Esophagus muscularis mucosa (tissue), 4 donors: Measurements from ENCODE around the gene DCC. TPM values are rescaled to one million over a fixed set of nuclear protein-coding genes. Genes with fewer than 3 reads are reported as not detected.

Experiments
- DNase-seq: peaks from one replicate; pipeline ENCODE4 v3.0.0-alpha.2; 2017; ENCODE audit errors: extremely low spot score
- H3K27ac ChIP-seq, 4 donors: fragments of 200-600 bp; sonication (generic); replicated peaks in 1 of 4; 1 replicate in 3 of 4; 2 replicates in 1 of 4; pipeline ENCODE4 v1.5.1; 2016 to 2019; ENCODE audit warnings: mild to moderate bottlenecking in 1 of 4
- H3K27me3 ChIP-seq, 4 donors: fragments of 200-600 bp; sonication (generic); one replicate each; pipeline versions ENCODE4 v1.5.1 to v1.6.0; 2016 to 2019
- H3K36me3 ChIP-seq, 4 donors: fragments of 200-600 bp; sonication (generic); one replicate each; pipeline ENCODE4 v1.5.1; 2016 to 2019
- H3K4me1 ChIP-seq, 4 donors: fragments of 200-600 bp; sonication (generic); one replicate each; pipeline ENCODE4 v1.5.1; 2016 to 2019
- H3K4me3 ChIP-seq, 4 donors: fragments of 200-600 bp; sonication (generic); 1 replicate in 2 of 4; 2 replicates in 2 of 4; pipeline ENCODE4 v1.5.1; 2016 to 2019; ENCODE audit warnings: mild to moderate bottlenecking in 4 of 4, moderate library complexity in 1 of 4
- H3K9me3 ChIP-seq, 4 donors: fragments of 200-600 bp; sonication (generic); 1 replicate in 3 of 4; 2 replicates in 1 of 4; pipeline ENCODE4 v1.5.1; 2016 to 2019
- EP300 ChIP-seq: sonication (generic); formaldehyde crosslinking; IDR thresholded peaks from one replicate; pipeline ENCODE4 v1.6.1; 2017; ENCODE audit warnings: antibody characterized with exemption
- POLR2A ChIP-seq: fragments of 450-650 bp; IDR thresholded peaks from one replicate; pipeline ENCODE4 v1.6.1; 2017; ENCODE audit warnings: antibody characterized with exemption, moderate library complexity, mild to moderate bottlenecking, low read depth
- POLR2AphosphoS5 ChIP-seq, 2 donors: sonication (generic); formaldehyde crosslinking; IDR thresholded peaks; one replicate each; pipeline ENCODE4 v1.6.1; 2017; ENCODE audit warnings: antibody characterized with exemption in 2 of 2
- WGBS: methylation state at CpG from one replicate; pipeline ENCODE4 v1.1.5; 2018; 5-methylcytosine and 5-hydroxymethylcytosine counted together
- intact Hi-C: fragments of 100-400 bp; cut with DNase I; formaldehyde crosslinking; loops from one replicate; pipeline ENCODE4 v1.15.1; 2023
- total RNA-seq, 4 donors: library from RNA; depleted of rRNA; stranded (reverse); fragments of >200 nt; gene quantifications; one replicate each; pipeline versions ENCODE4 v1.1.0 to v1.2.1, GENCODE V29; 2016
- TF ChIP-seq, protein P1 (sequence below), 3 experiments: fragments of 200-600 bp in 2 of 3; fragments of 450-650 bp in 1 of 3; sonication (generic) in 2 of 3; IDR thresholded peaks; one replicate each; pipeline ENCODE4 v1.5.1; 2017 to 2019; ENCODE audit warnings: antibody characterized with exemption in 3 of 3, mild to moderate bottlenecking in 2 of 3, moderate library complexity in 1 of 3

DCC gene
- total RNA-seq, 4 donors from 2014 or later = 0.46 to 0.99 (median 0.83) TPM; not detected in 1

DNA sequence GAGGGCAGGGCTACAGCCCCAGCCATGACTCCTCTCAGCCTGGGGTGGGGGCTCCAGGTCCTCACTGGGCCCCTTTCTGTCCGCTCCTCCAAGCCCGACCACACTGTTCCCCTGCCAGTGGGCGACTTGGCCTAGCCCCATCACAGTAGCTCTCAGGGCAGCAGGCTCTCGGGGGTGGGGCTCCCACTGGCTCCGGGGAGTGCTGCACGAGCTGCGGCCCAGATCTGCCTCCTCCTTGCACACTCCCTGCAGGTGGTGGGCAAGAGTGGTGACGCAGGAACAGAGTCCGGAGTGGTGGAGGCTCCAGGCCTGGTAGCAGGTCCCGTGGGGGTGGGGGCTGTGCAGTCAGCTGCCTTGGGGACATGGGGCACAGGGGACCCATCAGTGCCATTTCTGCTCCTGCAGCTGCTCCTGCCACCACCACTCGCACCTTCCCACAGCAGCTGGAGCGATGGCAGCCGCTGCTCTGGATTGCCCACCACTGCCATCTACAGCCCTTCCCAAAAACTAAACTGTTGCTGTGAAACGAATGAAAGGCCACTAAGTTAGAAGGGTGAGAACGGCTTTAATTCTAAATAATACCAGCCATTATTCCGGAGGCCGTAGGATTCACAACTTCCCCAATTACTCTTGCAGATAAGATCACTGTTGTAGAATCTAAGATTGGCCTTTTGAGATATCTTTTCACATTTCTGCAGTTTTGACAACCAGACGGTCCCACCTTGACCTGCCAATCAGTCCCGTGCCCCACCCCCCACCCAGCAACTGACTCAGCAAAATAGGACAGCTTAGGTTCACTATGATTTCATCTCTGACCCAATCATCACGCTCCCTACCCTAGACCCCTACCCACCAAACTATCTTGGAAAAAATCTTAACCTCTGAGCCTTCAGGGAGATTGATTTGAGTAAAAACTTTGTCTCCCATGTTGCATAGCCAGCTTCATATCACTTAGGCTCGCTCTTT, 530.2 kb downstream of the DCC start:
- Histone ChIP-seq H3K27ac (no peak overlapping the region), H3K9me3 (no peaks in the 10 kb centered on the region), H3K36me3 (no peaks in the 10 kb centered on the region), H3K4me1 (peaks cover 0 to 6% (median 2%) of the 10 kb centered on the region in 4 donors), H3K4me3 (no peak overlapping the region), H3K27me3 (no peaks in the 10 kb centered on the region)
- DNase-seq = no peak
- TF ChIP-seq POLR2A = no peak
- TF ChIP-seq, protein P1, sequence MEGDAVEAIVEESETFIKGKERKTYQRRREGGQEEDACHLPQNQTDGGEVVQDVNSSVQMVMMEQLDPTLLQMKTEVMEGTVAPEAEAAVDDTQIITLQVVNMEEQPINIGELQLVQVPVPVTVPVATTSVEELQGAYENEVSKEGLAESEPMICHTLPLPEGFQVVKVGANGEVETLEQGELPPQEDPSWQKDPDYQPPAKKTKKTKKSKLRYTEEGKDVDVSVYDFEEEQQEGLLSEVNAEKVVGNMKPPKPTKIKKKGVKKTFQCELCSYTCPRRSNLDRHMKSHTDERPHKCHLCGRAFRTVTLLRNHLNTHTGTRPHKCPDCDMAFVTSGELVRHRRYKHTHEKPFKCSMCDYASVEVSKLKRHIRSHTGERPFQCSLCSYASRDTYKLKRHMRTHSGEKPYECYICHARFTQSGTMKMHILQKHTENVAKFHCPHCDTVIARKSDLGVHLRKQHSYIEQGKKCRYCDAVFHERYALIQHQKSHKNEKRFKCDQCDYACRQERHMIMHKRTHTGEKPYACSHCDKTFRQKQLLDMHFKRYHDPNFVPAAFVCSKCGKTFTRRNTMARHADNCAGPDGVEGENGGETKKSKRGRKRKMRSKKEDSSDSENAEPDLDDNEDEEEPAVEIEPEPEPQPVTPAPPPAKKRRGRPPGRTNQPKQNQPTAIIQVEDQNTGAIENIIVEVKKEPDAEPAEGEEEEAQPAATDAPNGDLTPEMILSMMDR (IDR thresholded peaks at IDR 0.05) = peak in 1 of 3 experiments; percentile 23
- intact Hi-C loops = no loop called here
- 87% methylated on average over 14 of the region's 21 CpGs for WGBS

DNA sequence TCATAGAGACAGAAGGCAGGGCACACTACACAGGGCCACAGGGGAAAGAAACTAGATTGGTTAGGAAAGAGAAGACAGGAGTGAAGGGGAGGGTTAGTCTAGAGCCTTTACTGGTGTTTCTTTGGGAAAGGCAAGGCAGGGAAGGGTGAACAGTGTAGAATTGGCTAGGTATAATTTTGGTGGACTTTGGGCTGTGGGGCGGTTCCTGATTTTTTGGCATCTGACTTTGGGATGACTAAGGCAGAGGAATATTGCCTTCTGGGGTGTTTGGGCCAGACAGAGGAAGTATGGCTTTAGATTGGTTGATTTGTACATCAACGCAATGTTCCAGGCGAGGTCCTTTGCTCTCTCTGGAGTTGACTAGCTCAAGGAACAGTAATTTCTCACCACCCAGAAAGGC, 534.8 kb downstream of the DCC start:
- no peak for DNase-seq
- Histone ChIP-seq H3K27me3 (no peaks in the 10 kb centered on the region), H3K27ac (no peak overlapping the region), H3K9me3 (no peaks in the 10 kb centered on the region), H3K4me1 (peaks cover 0 to 17% (median 12%) of the 10 kb centered on the region in 4 donors), H3K4me3 (no peak overlapping the region), H3K36me3 (no peaks in the 10 kb centered on the region)
- 88% methylated on average over 3 of the region's 3 CpGs for WGBS
- intact Hi-C loops = no loop called here
- TF ChIP-seq POLR2A (no peak), EP300 (no peak), POLR2AphosphoS5 (IDR thresholded peaks at IDR 0.05) (no peak)
- TF ChIP-seq, protein P1 (IDR thresholded peaks at IDR 0.05) = no peak

DNA sequence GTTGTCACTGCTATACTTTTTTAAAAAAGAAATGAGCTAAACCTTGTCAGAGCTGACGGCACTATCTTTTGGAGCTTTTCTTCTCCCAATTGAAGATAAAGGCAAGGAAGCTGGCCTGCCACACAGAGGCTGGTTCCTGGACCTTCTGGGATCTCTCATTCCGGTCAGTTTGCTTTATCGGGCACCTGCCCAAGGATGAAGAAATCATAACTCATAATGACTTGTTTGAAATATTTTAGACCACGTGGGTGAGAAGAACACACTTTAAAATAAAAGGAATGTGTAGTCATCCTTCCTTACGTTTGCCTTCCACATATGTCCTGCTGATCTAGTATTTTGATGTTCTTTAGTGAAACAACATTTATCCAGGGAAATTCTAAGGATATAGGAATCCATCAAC, 535.7 kb downstream of the DCC start:
- TF ChIP-seq POLR2A = no peak
- 29% methylated on average over 5 of the region's 5 CpGs for WGBS
- Histone ChIP-seq H3K9me3 (peaks cover 0 to 3% (median 0%) of the 10 kb centered on the region in 4 donors), H3K36me3 (no peaks in the 10 kb centered on the region), H3K4me3 (no peak overlapping the region), H3K4me1 (peaks cover 0 to 17% (median 12%) of the 10 kb centered on the region in 4 donors), H3K27ac (no peak overlapping the region), H3K27me3 (no peaks in the 10 kb centered on the region)
- intact Hi-C loops = no loop called here
- no peak for DNase-seq

DNA sequence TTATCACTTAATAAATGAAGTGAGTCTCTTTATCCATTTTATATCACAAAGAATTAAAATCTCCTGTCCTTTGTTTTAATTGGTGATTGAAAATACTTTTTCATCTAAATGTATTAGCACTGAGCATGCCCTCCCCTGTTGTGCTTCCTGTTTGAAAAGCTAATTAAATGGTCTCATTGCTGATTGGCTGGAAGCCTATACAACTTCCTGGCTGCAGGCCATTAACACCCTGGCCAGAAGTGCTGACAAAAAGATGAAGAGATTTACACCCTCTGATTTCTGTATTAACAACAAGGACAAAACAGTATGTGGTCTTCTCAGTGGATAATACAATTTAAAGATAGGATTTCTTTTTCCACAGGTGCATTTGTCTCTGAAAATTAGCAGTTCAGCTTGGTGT, 548.0 kb downstream of the DCC start:
- H3K36me3 ChIP-seq = no peaks in the 10 kb centered on the region
- DNase-seq = no peak
- no peaks in the 10 kb centered on the region for H3K27me3 ChIP-seq
- no peak overlapping the region for H3K27ac ChIP-seq
- H3K4me1 ChIP-seq = no peaks in the 10 kb centered on the region
- intact Hi-C loops = no loop called here
- TF ChIP-seq POLR2A = no peak
- TF ChIP-seq EP300 = no peak
- TF ChIP-seq, protein P1 (IDR thresholded peaks at IDR 0.05) = no peak
- TF ChIP-seq POLR2AphosphoS5 (IDR thresholded peaks at IDR 0.05) = no peak
- no peak overlapping the region for H3K4me3 ChIP-seq
- H3K9me3 ChIP-seq = no peaks in the 10 kb centered on the region

DNA sequence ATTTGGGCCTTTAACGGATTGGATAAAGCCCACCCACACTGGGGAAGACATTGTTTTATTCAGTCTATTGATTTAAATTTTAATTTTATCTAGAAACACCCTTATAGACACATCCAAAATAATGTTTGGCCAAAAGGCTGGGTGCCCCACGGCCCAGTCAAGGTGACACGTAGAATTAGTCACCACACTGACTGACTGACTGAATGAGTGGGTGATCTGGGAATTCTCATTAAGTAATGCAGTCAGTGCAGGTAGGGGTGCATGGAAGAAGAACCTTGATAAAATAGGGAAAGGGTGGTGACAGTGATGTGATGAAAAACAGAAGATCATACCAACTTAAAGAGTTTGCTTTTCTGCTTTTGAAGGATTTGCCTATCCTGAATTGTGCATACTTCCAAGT, 554.8 kb downstream of the DCC start:
- no peaks in the 10 kb centered on the region for H3K27me3 ChIP-seq
- WGBS = 73% methylated on average over 3 of the region's 3 CpGs
- H3K9me3 ChIP-seq = no peaks in the 10 kb centered on the region
- intact Hi-C loops = no loop called here
- no peaks in the 10 kb centered on the region for H3K36me3 ChIP-seq
- no peak overlapping the region for H3K27ac ChIP-seq
- H3K4me3 ChIP-seq = no peak overlapping the region
- TF ChIP-seq POLR2A (no peak), EP300 (no peak), POLR2AphosphoS5 (IDR thresholded peaks at IDR 0.05) (no peak)
- TF ChIP-seq, protein P1 (IDR thresholded peaks at IDR 0.05) = no peak
- DNase-seq = no peak
- H3K4me1 ChIP-seq = no peaks in the 10 kb centered on the region
